ENCODE results near the gene EPB42. TPM values are rescaled to one million over a fixed set of nuclear protein-coding genes. Genes with fewer than 3 reads are reported as not detected.
A peak's percentile ranks its signal among the peaks of the same experiment; 100 is the strongest.

EPB42 gene
- not detected for total RNA-seq

- no peak within 1 kb of the TSS for H3K4me3 ChIP-seq
- no peak for DNase-seq (ENCODE audit: low spot score in 2 of 2)
- peaks cover 9% of the 10 kb centered on the region for H3K4me1 ChIP-seq
- H3K36me3 ChIP-seq = no peaks in the 10 kb centered on the region
- H3K27me3 ChIP-seq = no peaks in the 10 kb centered on the region
- WGBS = 76% methylated on average over 3 of the region's 3 CpGs
- H3K27ac ChIP-seq = no peak within 1 kb of the TSS
- no peak for TF ChIP-seq POLR2AphosphoS5 (IDR thresholded peaks at IDR 0.05)
- no peak for TF ChIP-seq EP300 (IDR thresholded peaks at IDR 0.05)
- TF ChIP-seq CTCF (IDR thresholded peaks at IDR 0.05) = no peak
- no peak for TF ChIP-seq POLR2A (IDR thresholded peaks at IDR 0.05)
- no peaks in the 10 kb centered on the region for H3K9me3 ChIP-seq
Measured at GRCh38 chr15:43220991-43221403, at the start of gene EPB42. EPB42 (minus strand) TSS chr15:43221018; CDS start chr15:43220825, 193 bp downstream.

GRCh38 chr15:43270113-43270665 is 49.4 kb upstream of the EPB42 start:
- peaks cover 12% of the 10 kb centered on the region for H3K27me3 ChIP-seq
- H3K4me3 ChIP-seq = no peak overlapping the region
- H3K4me1 ChIP-seq = peaks cover 8% of the 10 kb centered on the region
- TF ChIP-seq POLR2AphosphoS5 (IDR thresholded peaks at IDR 0.05) = no peak
- no peak for TF ChIP-seq CTCF (IDR thresholded peaks at IDR 0.05)
- no peak for TF ChIP-seq EP300 (IDR thresholded peaks at IDR 0.05)
- TF ChIP-seq POLR2A (IDR thresholded peaks at IDR 0.05) = no peak
- 83% methylated on average over 5 of the region's 5 CpGs for WGBS
- H3K27ac ChIP-seq = no peak overlapping the region
- no peaks in the 10 kb centered on the region for H3K36me3 ChIP-seq
- no peaks in the 10 kb centered on the region for H3K9me3 ChIP-seq
- DNase-seq (ENCODE audit: low spot score in 2 of 2) = no peak

GRCh38 chr15:43268111-43269105 is 47.6 kb upstream of the EPB42 start:
- 81% methylated on average over 11 of the region's 11 CpGs for WGBS
- H3K27me3 ChIP-seq = peaks cover 5% of the 10 kb centered on the region
- H3K36me3 ChIP-seq = no peaks in the 10 kb centered on the region
- peaks cover 8% of the 10 kb centered on the region for H3K4me1 ChIP-seq
- no peak overlapping the region for H3K4me3 ChIP-seq
- H3K27ac ChIP-seq = no peak overlapping the region
- no peak for DNase-seq (ENCODE audit: low spot score in 2 of 2)
- H3K9me3 ChIP-seq = no peaks in the 10 kb centered on the region
- no peak for TF ChIP-seq CTCF (IDR thresholded peaks at IDR 0.05)

GRCh38 chr15:43267439-43267838 is 46.6 kb upstream of the EPB42 start:
- TF ChIP-seq POLR2A (IDR thresholded peaks at IDR 0.05) = no peak
- TF ChIP-seq EP300 (IDR thresholded peaks at IDR 0.05) = no peak
- TF ChIP-seq POLR2AphosphoS5 (IDR thresholded peaks at IDR 0.05) = no peak
- TF ChIP-seq CTCF (IDR thresholded peaks at IDR 0.05) = no peak
- peaks cover 8% of the 10 kb centered on the region for H3K4me1 ChIP-seq
- WGBS = 89% methylated on average over 2 of the region's 2 CpGs
- H3K4me3 ChIP-seq = no peak overlapping the region
- DNase-seq (ENCODE audit: low spot score in 2 of 2) = no peak
- H3K9me3 ChIP-seq = no peaks in the 10 kb centered on the region
- H3K36me3 ChIP-seq = no peaks in the 10 kb centered on the region
- H3K27ac ChIP-seq = peak overlapping the region; percentile 39
- no peaks in the 10 kb centered on the region for H3K27me3 ChIP-seq

- no peaks in the 10 kb centered on the region for H3K27me3 ChIP-seq
- WGBS = 39% methylated on average over 8 of the region's 8 CpGs
- H3K9me3 ChIP-seq = no peaks in the 10 kb centered on the region
- no peak for DNase-seq (ENCODE audit: low spot score in 2 of 2)
- peaks cover 8% of the 10 kb centered on the region for H3K4me1 ChIP-seq
- TF ChIP-seq CTCF (IDR thresholded peaks at IDR 0.05) (no peak), POLR2AphosphoS5 (IDR thresholded peaks at IDR 0.05) (peak in 1 of 3 donors; percentile 6)
- H3K4me3 ChIP-seq = peak within 1 kb of the TSS; percentile 10
- peak within 1 kb of the TSS; percentile 65 for H3K27ac ChIP-seq
- no peaks in the 10 kb centered on the region for H3K36me3 ChIP-seq
Measured at GRCh38 chr15:43266834-43267233, 46.0 kb upstream of the EPB42 start, which contains the start of gene TGM5. TGM5 (minus strand) TSS chr15:43266928; CDS start chr15:43266849, 79 bp downstream.
